GM23248 (cell line): ENCODE data around the gene OVOL1. TPM values are rescaled to one million over a fixed set of nuclear protein-coding genes. Genes with fewer than 3 reads are reported as not detected.

ENCODE experiments used
- DNase-seq: peaks from one replicate; pipeline ENCODE4 v3.0.0-alpha.2; 2015
- H2AFZ ChIP-seq: fragments of 200-600 bp; sonication (generic); 2 replicates; pipeline ENCODE4 v1.6.1; 2016; ENCODE audit warnings: antibody characterized with exemption
- H3F3A ChIP-seq: fragments of 200-600 bp; sonication (generic); 2 replicates; pipeline ENCODE4 v1.6.1; 2016; ENCODE audit warnings: mild to moderate bottlenecking, antibody characterized with exemption, mixed run types; ENCODE audit not compliant: insufficient read depth
- H3K27ac ChIP-seq: fragments of 200-600 bp; sonication (generic); 2 replicates; pipeline ENCODE4 v1.5.1; 2016; ENCODE audit warnings: mild to moderate bottlenecking
- H3K27me3 ChIP-seq: fragments of 200-600 bp; sonication (generic); replicated peaks from 2 replicates; pipeline ENCODE4 v1.6.1; 2016; ENCODE audit warnings: mild to moderate bottlenecking; ENCODE audit not compliant: insufficient read depth
- H3K36me3 ChIP-seq: fragments of 200-600 bp; sonication (generic); 2 replicates; pipeline ENCODE4 v1.6.1; 2016; ENCODE audit warnings: low read depth, mild to moderate bottlenecking
- H3K4me1 ChIP-seq: fragments of 200-600 bp; sonication (generic); 2 replicates; pipeline ENCODE4 v1.6.1; 2016; ENCODE audit warnings: mild to moderate bottlenecking; ENCODE audit not compliant: insufficient read depth
- H3K4me2 ChIP-seq: fragments of 200-600 bp; sonication (generic); one replicate; pipeline ENCODE4 v1.6.1; 2016; ENCODE audit warnings: mild to moderate bottlenecking; ENCODE audit not compliant: unreplicated experiment
- H3K4me3 ChIP-seq: fragments of 200-600 bp; sonication (generic); 2 replicates; pipeline ENCODE4 v1.5.1; 2016; ENCODE audit warnings: mild to moderate bottlenecking
- H3K79me2 ChIP-seq: fragments of 200-600 bp; sonication (generic); 2 replicates; pipeline ENCODE4 v1.6.1; 2016; ENCODE audit warnings: mild to moderate bottlenecking; ENCODE audit not compliant: insufficient read depth
- H3K9ac ChIP-seq: fragments of 200-600 bp; sonication (generic); 2 replicates; pipeline ENCODE4 v1.6.1; 2016; ENCODE audit warnings: mild to moderate bottlenecking
- H3K9me2 ChIP-seq: fragments of 200-600 bp; sonication (generic); 2 replicates; pipeline ENCODE4 v1.6.1; 2016; ENCODE audit warnings: mixed run types, mild to moderate bottlenecking, moderate library complexity; ENCODE audit not compliant: insufficient read depth
- H3K9me3 ChIP-seq: fragments of 200-600 bp; sonication (generic); one replicate; pipeline ENCODE4 v1.6.1; 2017; ENCODE audit warnings: low read depth
- H4K20me1 ChIP-seq: fragments of 200-600 bp; sonication (generic); 2 replicates; pipeline ENCODE4 v1.6.0; 2016; ENCODE audit not compliant: insufficient read depth
- EZH2 ChIP-seq: fragments of 200-600 bp; sonication (generic); IDR thresholded peaks from 2 replicates; pipeline ENCODE4 v1.6.1; 2018; ENCODE audit warnings: antibody characterized with exemption, mild to moderate bottlenecking; ENCODE audit not compliant: insufficient read depth, poor library complexity, severe bottlenecking
- EZH2phosphoT487 ChIP-seq: fragments of 200-600 bp; sonication (generic); IDR thresholded peaks from 2 replicates; pipeline ENCODE4 v1.6.1; 2018; ENCODE audit warnings: antibody characterized with exemption, moderate library complexity, mild to moderate bottlenecking, low read depth; ENCODE audit not compliant: insufficient read depth
- WGBS, 2 experiments: methylation state at CpG; one replicate each; pipeline ENCODE4 v1.1.6; 2015 to 2017; ENCODE audit warnings: low lambda C conversion rate in 2 of 2, low coverage in 1 of 2; ENCODE audit errors: missing lambda C conversion rate in 2 of 2; 5-methylcytosine and 5-hydroxymethylcytosine counted together
- in situ Hi-C: fragments of 300-500 bp; cut with MboI; formaldehyde crosslinking; loops from 2 replicates; pipeline ENCODE4 v1.15.0; 2020
- polyA plus RNA-seq: library from polyadenylated mRNA; unstranded; fragments of >200 nt; fragmentation: Nextera tagmentation; extraction: Ambion mirVana; gene quantifications from 2 replicates; pipeline ENCODE4 v1.2.1, GENCODE V29; 2016
- total RNA-seq: library from RNA; depleted of rRNA; stranded (reverse); fragments of >200 nt; shearing (Covaris generic); gene quantifications from 2 replicates; pipeline ENCODE4 v1.2.3, GENCODE V29; 2014

Gene OVOL1
- total and polyA plus RNA-seq, 2 experiments from 2014 or later = not detected

- no peak overlapping the region for H3K27ac ChIP-seq
- no peaks in the 10 kb centered on the region for H3K9me2 ChIP-seq
- no peak overlapping the region for H3K4me2 ChIP-seq
- DNase-seq = peak; percentile 43
- no peaks in the 10 kb centered on the region for H3K36me3 ChIP-seq
- WGBS, 2 experiments = 71 to 76% methylated on average over 14 to 16 of the region's 16 CpGs
- H3K9ac ChIP-seq = no peak overlapping the region
- H3K9me3 ChIP-seq = no peaks in the 10 kb centered on the region
- H3K4me3 ChIP-seq = no peak overlapping the region
- H4K20me1 ChIP-seq = no peaks in the 10 kb centered on the region
- H3K79me2 ChIP-seq = no peaks in the 10 kb centered on the region
- peaks cover 21% of the 10 kb centered on the region for H3K27me3 ChIP-seq
- H2AFZ ChIP-seq = no peak overlapping the region
- H3K4me1 ChIP-seq = no peaks in the 10 kb centered on the region
- H3F3A ChIP-seq = no peaks in the 10 kb centered on the region
- no peak for TF ChIP-seq EZH2phosphoT487
- no peak for TF ChIP-seq EZH2
- in situ Hi-C loops = no loop called here
Measured at GRCh38 chr11:65792456-65792855, 5.6 kb downstream of the OVOL1 start.

GRCh38 chr11:65793144-65793581 is 6.3 kb downstream of the OVOL1 start:
- Histone ChIP-seq H3K9me3 (no peaks in the 10 kb centered on the region), H3K27me3 (peaks cover 14% of the 10 kb centered on the region), H3F3A (no peaks in the 10 kb centered on the region), H3K4me1 (no peaks in the 10 kb centered on the region), H3K9ac (no peak overlapping the region), H3K4me2 (no peak overlapping the region), H3K36me3 (no peaks in the 10 kb centered on the region), H3K4me3 (no peak overlapping the region), H3K9me2 (no peaks in the 10 kb centered on the region), H2AFZ (no peak overlapping the region), H4K20me1 (no peaks in the 10 kb centered on the region), H3K79me2 (no peaks in the 10 kb centered on the region), H3K27ac (no peak overlapping the region)
- no peak for TF ChIP-seq EZH2
- no peak for TF ChIP-seq EZH2phosphoT487
- no peak for DNase-seq
- in situ Hi-C loops = no loop called here
- WGBS, 2 experiments = 73 to 79% methylated on average over 15 to 16 of the region's 16 CpGs

GRCh38 chr11:65793625-65794400 is 7.0 kb downstream of the OVOL1 start:
- no peak overlapping the region for H3K4me2 ChIP-seq
- no peak overlapping the region for H3K4me3 ChIP-seq
- no peaks in the 10 kb centered on the region for H3K9me3 ChIP-seq
- in situ Hi-C loops = no loop called here
- peaks cover 10% of the 10 kb centered on the region; the same call in 1 of the 2 replicates for H3K27me3 ChIP-seq
- no peak overlapping the region for H3K27ac ChIP-seq
- no peaks in the 10 kb centered on the region for H3K36me3 ChIP-seq
- no peak for DNase-seq
- TF ChIP-seq EZH2 = no peak
- no peak for TF ChIP-seq EZH2phosphoT487
- H3K79me2 ChIP-seq = no peaks in the 10 kb centered on the region
- no peaks in the 10 kb centered on the region for H3F3A ChIP-seq
- H3K9ac ChIP-seq = no peak overlapping the region
- H3K4me1 ChIP-seq = no peaks in the 10 kb centered on the region
- no peaks in the 10 kb centered on the region for H4K20me1 ChIP-seq
- H3K9me2 ChIP-seq = no peaks in the 10 kb centered on the region
- H2AFZ ChIP-seq = no peak overlapping the region
- 85 to 89% methylated on average over 27 to 29 of the region's 29 CpGs for WGBS, 2 experiments

GRCh38 chr11:65794570-65795510 is 8.0 kb downstream of the OVOL1 start:
- DNase-seq = no peak
- Histone ChIP-seq H2AFZ (no peak overlapping the region), H3K36me3 (no peaks in the 10 kb centered on the region), H3K4me2 (no peak overlapping the region), H3K4me1 (no peaks in the 10 kb centered on the region), H4K20me1 (no peaks in the 10 kb centered on the region), H3K4me3 (no peak overlapping the region), H3K27ac (no peak overlapping the region), H3K9me3 (no peaks in the 10 kb centered on the region), H3K9ac (no peak overlapping the region), H3K9me2 (no peaks in the 10 kb centered on the region), H3F3A (no peaks in the 10 kb centered on the region), H3K27me3 (peaks cover 15% of the 10 kb centered on the region; the same call in 1 of the 2 replicates), H3K79me2 (no peaks in the 10 kb centered on the region)
- WGBS, 2 experiments = 83 to 88% methylated on average over 42 of the region's 42 CpGs
- no peak for TF ChIP-seq EZH2
- TF ChIP-seq EZH2phosphoT487 = no peak
- in situ Hi-C loops = no loop called here
